Thyroid gland (tissue), 4 donors: Measurements from ENCODE around the gene SAMMSON. TPM values are rescaled to one million over a fixed set of nuclear protein-coding genes. Genes with fewer than 3 reads are reported as not detected.

ENCODE experiments used
- DNase-seq, 2 donors: peaks; one replicate each; pipeline ENCODE4 v3.0.0-alpha.2; 2019
- H3K27ac ChIP-seq, 3 donors: fragments of 200-600 bp; sonication (generic); 1 replicate in 2 of 3; 2 replicates in 1 of 3; pipeline ENCODE4 v1.5.1; 2016 to 2019; ENCODE audit warnings: mild to moderate bottlenecking in 1 of 3, moderate library complexity in 1 of 3
- H3K27me3 ChIP-seq: fragments of 200-600 bp; sonication (generic); one replicate; pipeline ENCODE4 v1.5.1; 2019
- H3K36me3 ChIP-seq, 2 donors: fragments of 200-600 bp; sonication (generic); one replicate each; pipeline ENCODE4 v1.5.1; 2016 to 2019
- H3K4me1 ChIP-seq, 2 donors: fragments of 200-600 bp; sonication (generic); one replicate each; pipeline ENCODE4 v1.5.1; 2017 to 2019
- H3K4me3 ChIP-seq, 3 donors: fragments of 200-600 bp; sonication (generic); replicated peaks in 1 of 3; 1 replicate in 2 of 3; 2 replicates in 1 of 3; pipeline ENCODE4 v1.5.1; 2016; ENCODE audit warnings: mild to moderate bottlenecking in 1 of 3
- H3K9me3 ChIP-seq: fragments of 200-600 bp; sonication (generic); one replicate; pipeline ENCODE4 v1.5.1; 2017
- CTCF ChIP-seq, 6 experiments: fragments of 200-600 bp in 3 of 6; fragments of 450-650 bp in 3 of 6; sonication (generic) in 3 of 6; IDR thresholded peaks; one replicate each; pipeline ENCODE4 v1.5.1; 2016 to 2019; ENCODE audit warnings: antibody characterized with exemption in 6 of 6, mild to moderate bottlenecking in 2 of 6, inconsistent platforms in 1 of 6, moderate library complexity in 1 of 6
- POLR2A ChIP-seq, 2 donors: fragments of 450-650 bp; IDR thresholded peaks; one replicate each; pipeline ENCODE4 v1.6.1; 2017; ENCODE audit warnings: antibody characterized with exemption in 2 of 2, mild to moderate bottlenecking in 2 of 2, moderate library complexity in 1 of 2
- WGBS, 2 donors: methylation state at CpG; one replicate each; pipeline ENCODE4 v1.1.5; 2017; 5-methylcytosine and 5-hydroxymethylcytosine counted together
- intact Hi-C: fragments of 100-400 bp; cut with DNase I; formaldehyde crosslinking; loops from one replicate; pipeline ENCODE4 v1.15.1; 2023
- total RNA-seq, 4 donors: library from RNA; depleted of rRNA; stranded (reverse); fragments of >200 nt; gene quantifications; one replicate each; pipeline ENCODE4 v1.2.3, GENCODE V29; 2016

Gene SAMMSON
- under 1 TPM; 0.27 to 0.75 (median 0.63) TPM for total RNA-seq

- Histone ChIP-seq H3K36me3 (no peaks in the 10 kb centered on the region), H3K4me3 (no peak within 1 kb of the TSS), H3K27ac (no peak within 1 kb of the TSS), H3K9me3 (no peaks in the 10 kb centered on the region), H3K4me1 (peaks cover 8% of the 10 kb centered on the region in 2 donors), H3K27me3 (no peaks in the 10 kb centered on the region)
- WGBS, 2 donors: 87 to 89% methylated on average over 26 to 29 of the region's 29 CpGs
- intact Hi-C loops: no loop called here
- DNase-seq: no peak
- TF ChIP-seq POLR2A (IDR thresholded peaks at IDR 0.05): no peak
- no peak for TF ChIP-seq CTCF (IDR thresholded peaks at IDR 0.05)
Observed at GRCh38 chr3:69999140-70000027, at the start of gene SAMMSON. Gene SAMMSON, plus strand, starts transcription at chr3:69999733.

- intact Hi-C loops: no loop called here
- WGBS, 2 donors: 86% methylated on average over 3 of the region's 3 CpGs
- no peak for TF ChIP-seq POLR2A (IDR thresholded peaks at IDR 0.05)
- no peak for TF ChIP-seq CTCF (IDR thresholded peaks at IDR 0.05)
- no peak overlapping the region for H3K27ac ChIP-seq
- H3K9me3 ChIP-seq: no peaks in the 10 kb centered on the region
- DNase-seq: no peak
- H3K4me1 ChIP-seq: no peaks in the 10 kb centered on the region
- H3K4me3 ChIP-seq: no peak overlapping the region
- H3K27me3 ChIP-seq: no peaks in the 10 kb centered on the region
- H3K36me3 ChIP-seq: peaks cover 6 to 17% of the 10 kb centered on the region in 2 donors
Observed at GRCh38 chr3:69951616-69952015, 47.9 kb upstream of the SAMMSON start.

GRCh38 chr3:69959581-69959980 is 40.0 kb upstream of the SAMMSON start:
- WGBS, 2 donors: 88 to 89% methylated on average over 7 of the region's 7 CpGs
- Histone ChIP-seq H3K4me3 (no peak overlapping the region), H3K4me1 (no peaks in the 10 kb centered on the region), H3K9me3 (no peaks in the 10 kb centered on the region), H3K27me3 (no peaks in the 10 kb centered on the region), H3K27ac (no peak overlapping the region), H3K36me3 (peaks cover 9 to 27% of the 10 kb centered on the region in 2 donors)
- intact Hi-C loops: no loop called here
- no peak for DNase-seq
- TF ChIP-seq CTCF (IDR thresholded peaks at IDR 0.05) (no peak), POLR2A (IDR thresholded peaks at IDR 0.05) (no peak)

GRCh38 chr3:69961706-69962439 is 37.7 kb upstream of the SAMMSON start:
- H3K27me3 ChIP-seq: no peaks in the 10 kb centered on the region
- H3K9me3 ChIP-seq: no peaks in the 10 kb centered on the region
- H3K27ac ChIP-seq: no peak overlapping the region
- H3K36me3 ChIP-seq: peaks cover 19 to 27% of the 10 kb centered on the region in 2 donors
- intact Hi-C loops: no loop called here
- TF ChIP-seq CTCF (IDR thresholded peaks at IDR 0.05) (no peak), POLR2A (IDR thresholded peaks at IDR 0.05) (no peak)
- no peaks in the 10 kb centered on the region for H3K4me1 ChIP-seq
- WGBS, 2 donors: 95% methylated on average over 5 of the region's 5 CpGs
- DNase-seq: no peak
- no peak overlapping the region for H3K4me3 ChIP-seq

- H3K36me3 ChIP-seq: peaks cover 18 to 19% of the 10 kb centered on the region in 2 donors
- intact Hi-C loops: no loop called here
Observed at GRCh38 chr3:69963643-69964042, 35.9 kb upstream of the SAMMSON start.

More at GRCh38 chr3:69963643-69964042, 35.9 kb upstream of the SAMMSON start:
- no peak overlapping the region for H3K27ac ChIP-seq
- no peak for TF ChIP-seq POLR2A (IDR thresholded peaks at IDR 0.05)
- no peak for TF ChIP-seq CTCF (IDR thresholded peaks at IDR 0.05)
- 93 to 100% methylated on average over 3 of the region's 3 CpGs for WGBS, 2 donors
- no peaks in the 10 kb centered on the region for H3K4me1 ChIP-seq
- no peak overlapping the region for H3K4me3 ChIP-seq
- no peaks in the 10 kb centered on the region for H3K27me3 ChIP-seq
- no peak for DNase-seq
- H3K9me3 ChIP-seq: no peaks in the 10 kb centered on the region
